DOHH2 (cell line): ENCODE results near the gene LKAAEAR1.

ENCODE experiments used
- EZH2phosphoT487 ChIP-seq: fragments of 200-600 bp; sonication (generic); IDR thresholded peaks from 2 replicates; pipeline ENCODE4 v1.6.1; 2017; ENCODE audit warnings: borderline replicate concordance, mild to moderate bottlenecking, antibody characterized with exemption, low read length, moderate library complexity, mixed read lengths
- TF ChIP-seq, protein P1 (sequence below): fragments of 200-600 bp; sonication (generic); IDR thresholded peaks from one replicate; pipeline ENCODE4 v1.5.1; 2014; ENCODE audit warnings: antibody characterized with exemption, mild to moderate bottlenecking, low read depth, low read length; ENCODE audit not compliant: poor library complexity, severe bottlenecking

GRCh38 chr20:64038565-64039292 is 45.5 kb downstream of the LKAAEAR1 start:
- TF ChIP-seq, protein P1, sequence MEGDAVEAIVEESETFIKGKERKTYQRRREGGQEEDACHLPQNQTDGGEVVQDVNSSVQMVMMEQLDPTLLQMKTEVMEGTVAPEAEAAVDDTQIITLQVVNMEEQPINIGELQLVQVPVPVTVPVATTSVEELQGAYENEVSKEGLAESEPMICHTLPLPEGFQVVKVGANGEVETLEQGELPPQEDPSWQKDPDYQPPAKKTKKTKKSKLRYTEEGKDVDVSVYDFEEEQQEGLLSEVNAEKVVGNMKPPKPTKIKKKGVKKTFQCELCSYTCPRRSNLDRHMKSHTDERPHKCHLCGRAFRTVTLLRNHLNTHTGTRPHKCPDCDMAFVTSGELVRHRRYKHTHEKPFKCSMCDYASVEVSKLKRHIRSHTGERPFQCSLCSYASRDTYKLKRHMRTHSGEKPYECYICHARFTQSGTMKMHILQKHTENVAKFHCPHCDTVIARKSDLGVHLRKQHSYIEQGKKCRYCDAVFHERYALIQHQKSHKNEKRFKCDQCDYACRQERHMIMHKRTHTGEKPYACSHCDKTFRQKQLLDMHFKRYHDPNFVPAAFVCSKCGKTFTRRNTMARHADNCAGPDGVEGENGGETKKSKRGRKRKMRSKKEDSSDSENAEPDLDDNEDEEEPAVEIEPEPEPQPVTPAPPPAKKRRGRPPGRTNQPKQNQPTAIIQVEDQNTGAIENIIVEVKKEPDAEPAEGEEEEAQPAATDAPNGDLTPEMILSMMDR = peak; percentile 58
- TF ChIP-seq EZH2phosphoT487 = no peak
